ENCODE results near the gene FCN3.

DNA sequence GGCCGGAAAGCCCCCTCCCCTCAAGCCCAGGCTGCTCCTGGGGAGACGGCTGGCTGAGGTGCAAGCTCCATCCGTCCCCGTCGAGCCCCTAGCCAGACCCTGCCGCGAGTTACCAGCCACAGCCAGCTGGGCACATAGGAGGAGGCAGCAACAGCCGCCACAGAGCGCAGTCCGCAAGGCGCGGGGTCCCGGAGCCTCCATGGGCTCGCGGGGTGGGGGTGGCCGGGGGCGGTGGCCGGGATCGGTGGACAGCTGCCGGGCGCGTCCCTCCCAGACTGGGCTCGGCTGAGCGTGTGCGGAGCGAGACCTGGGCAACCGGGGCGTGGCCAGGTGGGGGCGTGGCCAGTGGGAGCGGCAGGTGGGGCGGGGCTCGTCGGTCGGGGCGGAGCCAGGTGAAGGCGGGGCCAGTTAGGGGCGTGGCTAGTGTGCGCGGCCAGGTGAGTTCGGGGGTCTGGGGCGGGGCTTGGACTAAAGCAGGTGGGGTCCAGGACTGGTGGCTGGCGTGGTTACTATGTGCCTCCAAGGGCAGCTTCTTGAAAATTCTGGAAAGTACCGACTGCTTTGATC, 8.5 kb upstream of the FCN3 start, which contains the start of gene CD164L2:
- TF ChIP-seq POLR2A (IDR thresholded peaks at IDR 0.05): no peak
- TF ChIP-seq, protein P1, sequence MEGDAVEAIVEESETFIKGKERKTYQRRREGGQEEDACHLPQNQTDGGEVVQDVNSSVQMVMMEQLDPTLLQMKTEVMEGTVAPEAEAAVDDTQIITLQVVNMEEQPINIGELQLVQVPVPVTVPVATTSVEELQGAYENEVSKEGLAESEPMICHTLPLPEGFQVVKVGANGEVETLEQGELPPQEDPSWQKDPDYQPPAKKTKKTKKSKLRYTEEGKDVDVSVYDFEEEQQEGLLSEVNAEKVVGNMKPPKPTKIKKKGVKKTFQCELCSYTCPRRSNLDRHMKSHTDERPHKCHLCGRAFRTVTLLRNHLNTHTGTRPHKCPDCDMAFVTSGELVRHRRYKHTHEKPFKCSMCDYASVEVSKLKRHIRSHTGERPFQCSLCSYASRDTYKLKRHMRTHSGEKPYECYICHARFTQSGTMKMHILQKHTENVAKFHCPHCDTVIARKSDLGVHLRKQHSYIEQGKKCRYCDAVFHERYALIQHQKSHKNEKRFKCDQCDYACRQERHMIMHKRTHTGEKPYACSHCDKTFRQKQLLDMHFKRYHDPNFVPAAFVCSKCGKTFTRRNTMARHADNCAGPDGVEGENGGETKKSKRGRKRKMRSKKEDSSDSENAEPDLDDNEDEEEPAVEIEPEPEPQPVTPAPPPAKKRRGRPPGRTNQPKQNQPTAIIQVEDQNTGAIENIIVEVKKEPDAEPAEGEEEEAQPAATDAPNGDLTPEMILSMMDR (IDR thresholded peaks at IDR 0.05 in 4 of 5, conservative IDR thresholded peaks at IDR 0.05 in 1 of 5): no peak

All from gastrocnemius medialis (tissue), 4 donors.